SU-DHL-6 (cell line): Measurements from ENCODE around the gene HS3ST4.

ENCODE experiments used
- CTCF ChIP-seq: fragments of 200-600 bp; sonication (generic); IDR thresholded peaks from one replicate; pipeline ENCODE4 v1.5.1; 2017; ENCODE audit warnings: antibody characterized with exemption, mild to moderate bottlenecking, low read length, moderate library complexity; ENCODE audit not compliant: insufficient read depth, poor library complexity, severe bottlenecking
- EZH2phosphoT487 ChIP-seq: fragments of 200-600 bp; sonication (generic), shearing (Covaris generic); conservative IDR thresholded peaks from 2 replicates; pipeline ENCODE4 v1.6.1; 2018; ENCODE audit warnings: mild to moderate bottlenecking, antibody characterized with exemption, low read length, moderate library complexity, mixed read lengths

- TF ChIP-seq CTCF = no peak
- TF ChIP-seq EZH2phosphoT487 = no peak
These were observed 441.8 kb downstream of the HS3ST4 start for GRCh38 chr16:26133416-26134093.
